HepG2 (cell line): ENCODE measurements around the gene MAP2K7. TPM values are rescaled to one million over a fixed set of nuclear protein-coding genes. Genes with fewer than 3 reads are reported as not detected.
A peak's percentile ranks its signal among the peaks of the same experiment; 100 is the strongest.

Experiments used
- FOXJ3 ChIP-seq: sonication (generic); formaldehyde crosslinking; IDR thresholded peaks from 2 replicates; pipeline ENCODE4 v1.4.0; 2020; ENCODE audit warnings: missing genetic modification reagents, mild to moderate bottlenecking, borderline replicate concordance
- FOXO1 ChIP-seq: sonication (generic); formaldehyde crosslinking; IDR thresholded peaks from 2 replicates; pipeline ENCODE4 v1.4.0; 2020; ENCODE audit warnings: missing genetic modification reagents
- HCFC1 ChIP-seq: fragments of 150-350 bp; IDR thresholded peaks from 2 replicates; pipeline ENCODE4 v1.6.1; 2014; ENCODE audit warnings: low read depth, low read length
- IRX3 ChIP-seq: sonication (generic); formaldehyde crosslinking; IDR thresholded peaks from 2 replicates; pipeline ENCODE4 v1.8.1; 2023; ENCODE audit warnings: mild to moderate bottlenecking, low read depth, missing genetic modification reagents, borderline replicate concordance
- KDM3A ChIP-seq: IDR thresholded peaks from 2 replicates; pipeline ENCODE4 v1.6.1; 2018; ENCODE audit warnings: low read depth, missing compliant biosample characterization
- MAFG ChIP-seq: sonication (generic); formaldehyde crosslinking; IDR thresholded peaks from 2 replicates; pipeline ENCODE4 v1.5.1; 2020; ENCODE audit warnings: mild to moderate bottlenecking, missing genetic modification reagents
- MBNL3 ChIP-seq: fragments of 250-450 bp; sonication (Bioruptor Pico); conservative IDR thresholded peaks from 2 replicates; pipeline ENCODE4 v1.8.0; 2022; ENCODE audit warnings: mild to moderate bottlenecking, inconsistent platforms
- MED13 ChIP-seq: sonication (generic); formaldehyde crosslinking; IDR thresholded peaks from 2 replicates; pipeline ENCODE4 v1.5.0; 2020; ENCODE audit warnings: missing genetic modification reagents
- NFIB ChIP-seq: sonication (generic); formaldehyde crosslinking; IDR thresholded peaks from 2 replicates; pipeline ENCODE4 v1.9.0; 2021; ENCODE audit warnings: missing genetic modification reagents, mild to moderate bottlenecking, borderline replicate concordance
- NFKBIZ ChIP-seq: IDR thresholded peaks from 2 replicates; pipeline ENCODE4 v1.6.1; 2018; ENCODE audit warnings: missing genetic modification reagents, missing compliant biosample characterization
- POGZ ChIP-seq: sonication (generic); formaldehyde crosslinking; IDR thresholded peaks from 2 replicates; pipeline ENCODE4 v1.4.0; 2020; ENCODE audit warnings: mild to moderate bottlenecking, missing genetic modification reagents
- THAP9 ChIP-seq: sonication (generic); formaldehyde crosslinking; IDR thresholded peaks from 2 replicates; pipeline ENCODE4; 2020; ENCODE audit warnings: missing genetic modification reagents, mild to moderate bottlenecking, borderline replicate concordance
- WIZ ChIP-seq: sonication (generic); formaldehyde crosslinking; IDR thresholded peaks from 2 replicates; pipeline ENCODE4 v1.5.1; 2020; ENCODE audit warnings: mild to moderate bottlenecking, missing genetic modification reagents
- ZBTB25 ChIP-seq: IDR thresholded peaks from 2 replicates; pipeline ENCODE4 v1.6.1; 2018; ENCODE audit warnings: missing genetic modification reagents
- ZNF331 ChIP-seq: sonication (generic); formaldehyde crosslinking; IDR thresholded peaks from 2 replicates; pipeline ENCODE4 v1.4.0; 2020; ENCODE audit warnings: missing genetic modification reagents
- ZNF546 ChIP-seq: sonication (generic); formaldehyde crosslinking; conservative IDR thresholded peaks from 2 replicates; pipeline ENCODE4 v1.8.1; 2023; ENCODE audit warnings: mild to moderate bottlenecking, missing genetic modification reagents
- ZNF550 ChIP-seq: sonication (generic); formaldehyde crosslinking; IDR thresholded peaks from 2 replicates; pipeline ENCODE4 v1.4.0; 2020; ENCODE audit warnings: mild to moderate bottlenecking, missing genetic modification reagents, borderline replicate concordance
- polyA plus RNA-seq, 8 experiments: library from polyadenylated mRNA; depleted of rRNA in 3 of 8; stranded (reverse) in 7 of 8; unstranded in 1 of 8; fragments of >200 nt; fragmentation: Illumina TruSeq in 4 of 8; extraction: Trizol in 4 of 8; gene quantifications; 2 replicates each; pipeline versions ENCODE4 v1.2.1 to v1.2.3, GENCODE V29; 2011 to 2016; ENCODE audit warnings: low read depth in 4 of 8, missing spikeins in 1 of 8, mixed read lengths in 1 of 8; ENCODE audit not compliant: insufficient read depth in 1 of 8
- total RNA-seq, 5 experiments: library from RNA; depleted of rRNA; stranded (reverse); fragments of >200 nt; fragmentation: Illumina TruSeq; extraction: Trizol; gene quantifications; 2 replicates each; pipeline ENCODE4 v1.2.3, GENCODE V29; 2016; ENCODE audit warnings: low read depth in 1 of 5
- TF ChIP-seq, protein P1 (sequence below): IDR thresholded peaks from 2 replicates; pipeline ENCODE4 v1.6.1; 2012; ENCODE audit warnings: inconsistent platforms
- TF ChIP-seq, protein P2 (sequence below): sonication (generic); formaldehyde crosslinking; IDR thresholded peaks from 2 replicates; pipeline ENCODE4 v1.4.0; 2020; ENCODE audit warnings: mild to moderate bottlenecking, missing genetic modification reagents
- TF ChIP-seq, protein P3 (sequence below): IDR thresholded peaks from 2 replicates; pipeline ENCODE4 v1.6.1; 2016; ENCODE audit warnings: low read depth, missing genetic modification reagents, missing compliant biosample characterization

MAP2K7 gene
- total and polyA plus RNA-seq, 2 of the 13 experiments (the other 11 are each of a cell fraction or from before 2014, with no cell fraction given): 9.0 to 10.8 TPM

DNA sequence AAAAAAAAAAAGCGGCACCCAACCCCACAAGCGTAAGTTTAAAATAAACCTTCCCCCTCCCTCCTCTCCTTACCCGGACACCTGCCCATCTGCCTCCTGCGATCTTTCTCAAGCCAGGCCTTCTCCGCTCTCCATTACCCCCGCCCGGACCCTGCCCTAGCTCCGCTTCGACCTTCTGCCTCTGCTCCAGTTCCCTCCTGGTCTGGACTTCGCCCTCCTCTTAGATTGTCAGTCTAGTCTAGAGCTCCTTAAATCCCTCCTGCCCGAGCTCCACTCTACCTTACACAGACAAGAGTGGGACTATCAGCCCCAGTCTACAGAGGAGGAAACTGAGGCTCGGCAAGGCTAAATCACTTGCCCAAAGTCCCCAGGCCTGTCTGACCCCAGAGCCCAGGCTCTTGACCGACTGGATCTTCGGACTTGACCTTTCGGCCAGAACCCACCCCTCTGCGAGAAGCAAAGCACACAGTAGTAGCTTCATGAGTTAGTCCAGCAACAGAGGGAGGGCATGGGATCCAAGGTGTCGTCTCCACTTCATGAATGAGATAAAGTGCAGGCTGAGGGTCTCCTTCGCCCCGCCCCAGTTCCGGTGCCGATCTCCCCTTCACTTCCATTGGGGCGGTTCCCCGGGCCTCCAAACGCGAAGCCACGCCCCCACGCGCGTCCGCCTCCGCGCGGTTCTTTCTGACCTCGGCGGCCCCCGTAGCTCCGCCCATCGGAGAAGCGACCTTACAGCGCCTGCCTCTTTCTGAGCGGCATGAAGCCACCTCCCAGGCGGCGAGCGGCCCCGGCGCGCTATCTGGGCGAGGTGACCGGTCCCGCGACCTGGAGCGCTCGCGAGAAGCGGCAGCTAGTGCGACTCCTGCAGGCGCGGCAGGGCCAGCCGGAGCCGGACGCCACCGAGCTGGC is 16.2 kb downstream of the MAP2K7 start, which contains the start of gene SNAPC2 (continued):
- peak; percentile 92; the same call in 1 of the 2 replicates for TF ChIP-seq THAP9 (CRISPR knock-in tag)
- TF ChIP-seq ZNF331: no peak; the same call in none of the 2 replicates
- TF ChIP-seq MAFG (CRISPR knock-in tag): no peak
- no peak for TF ChIP-seq FOXJ3
- TF ChIP-seq, protein P1, sequence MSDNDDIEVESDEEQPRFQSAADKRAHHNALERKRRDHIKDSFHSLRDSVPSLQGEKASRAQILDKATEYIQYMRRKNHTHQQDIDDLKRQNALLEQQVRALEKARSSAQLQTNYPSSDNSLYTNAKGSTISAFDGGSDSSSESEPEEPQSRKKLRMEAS: peak; percentile 19; the same call in 1 of the 2 replicates
- no peak for TF ChIP-seq ZNF550 (CRISPR knock-in tag)
- TF ChIP-seq MED13 (CRISPR knock-in tag): no peak
- TF ChIP-seq WIZ (CRISPR knock-in tag): no peak
- TF ChIP-seq NFKBIZ: no peak
- no peak; the same call in 1 of the 2 replicates for TF ChIP-seq ZNF546 (CRISPR knock-in tag)
- peak; percentile 96 for TF ChIP-seq KDM3A (CRISPR knock-in tag)
- peak; percentile 37; the same call in 1 of the 2 replicates for TF ChIP-seq HCFC1
- TF ChIP-seq NFIB (CRISPR knock-in tag): no peak
- no peak for TF ChIP-seq IRX3 (CRISPR knock-in tag)
- no peak; the same call in 1 of the 2 replicates for TF ChIP-seq FOXO1 (CRISPR knock-in tag)
- peak; percentile 94 for TF ChIP-seq ZBTB25
- TF ChIP-seq, protein P2, sequence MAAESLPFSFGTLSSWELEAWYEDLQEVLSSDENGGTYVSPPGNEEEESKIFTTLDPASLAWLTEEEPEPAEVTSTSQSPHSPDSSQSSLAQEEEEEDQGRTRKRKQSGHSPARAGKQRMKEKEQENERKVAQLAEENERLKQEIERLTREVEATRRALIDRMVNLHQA (CRISPR knock-in tag): no peak
- TF ChIP-seq POGZ (CRISPR knock-in tag): peak; percentile 40; the same call in 1 of the 2 replicates
- TF ChIP-seq MBNL3: no peak
- TF ChIP-seq, protein P3, sequence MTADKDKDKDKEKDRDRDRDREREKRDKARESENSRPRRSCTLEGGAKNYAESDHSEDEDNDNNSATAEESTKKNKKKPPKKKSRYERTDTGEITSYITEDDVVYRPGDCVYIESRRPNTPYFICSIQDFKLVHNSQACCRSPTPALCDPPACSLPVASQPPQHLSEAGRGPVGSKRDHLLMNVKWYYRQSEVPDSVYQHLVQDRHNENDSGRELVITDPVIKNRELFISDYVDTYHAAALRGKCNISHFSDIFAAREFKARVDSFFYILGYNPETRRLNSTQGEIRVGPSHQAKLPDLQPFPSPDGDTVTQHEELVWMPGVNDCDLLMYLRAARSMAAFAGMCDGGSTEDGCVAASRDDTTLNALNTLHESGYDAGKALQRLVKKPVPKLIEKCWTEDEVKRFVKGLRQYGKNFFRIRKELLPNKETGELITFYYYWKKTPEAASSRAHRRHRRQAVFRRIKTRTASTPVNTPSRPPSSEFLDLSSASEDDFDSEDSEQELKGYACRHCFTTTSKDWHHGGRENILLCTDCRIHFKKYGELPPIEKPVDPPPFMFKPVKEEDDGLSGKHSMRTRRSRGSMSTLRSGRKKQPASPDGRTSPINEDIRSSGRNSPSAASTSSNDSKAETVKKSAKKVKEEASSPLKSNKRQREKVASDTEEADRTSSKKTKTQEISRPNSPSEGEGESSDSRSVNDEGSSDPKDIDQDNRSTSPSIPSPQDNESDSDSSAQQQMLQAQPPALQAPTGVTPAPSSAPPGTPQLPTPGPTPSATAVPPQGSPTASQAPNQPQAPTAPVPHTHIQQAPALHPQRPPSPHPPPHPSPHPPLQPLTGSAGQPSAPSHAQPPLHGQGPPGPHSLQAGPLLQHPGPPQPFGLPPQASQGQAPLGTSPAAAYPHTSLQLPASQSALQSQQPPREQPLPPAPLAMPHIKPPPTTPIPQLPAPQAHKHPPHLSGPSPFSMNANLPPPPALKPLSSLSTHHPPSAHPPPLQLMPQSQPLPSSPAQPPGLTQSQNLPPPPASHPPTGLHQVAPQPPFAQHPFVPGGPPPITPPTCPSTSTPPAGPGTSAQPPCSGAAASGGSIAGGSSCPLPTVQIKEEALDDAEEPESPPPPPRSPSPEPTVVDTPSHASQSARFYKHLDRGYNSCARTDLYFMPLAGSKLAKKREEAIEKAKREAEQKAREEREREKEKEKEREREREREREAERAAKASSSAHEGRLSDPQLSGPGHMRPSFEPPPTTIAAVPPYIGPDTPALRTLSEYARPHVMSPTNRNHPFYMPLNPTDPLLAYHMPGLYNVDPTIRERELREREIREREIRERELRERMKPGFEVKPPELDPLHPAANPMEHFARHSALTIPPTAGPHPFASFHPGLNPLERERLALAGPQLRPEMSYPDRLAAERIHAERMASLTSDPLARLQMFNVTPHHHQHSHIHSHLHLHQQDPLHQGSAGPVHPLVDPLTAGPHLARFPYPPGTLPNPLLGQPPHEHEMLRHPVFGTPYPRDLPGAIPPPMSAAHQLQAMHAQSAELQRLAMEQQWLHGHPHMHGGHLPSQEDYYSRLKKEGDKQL (CRISPR knock-in tag): no peak
